ENCODE measurements around the gene MSRB1.

Gene MSRB1

DNA sequence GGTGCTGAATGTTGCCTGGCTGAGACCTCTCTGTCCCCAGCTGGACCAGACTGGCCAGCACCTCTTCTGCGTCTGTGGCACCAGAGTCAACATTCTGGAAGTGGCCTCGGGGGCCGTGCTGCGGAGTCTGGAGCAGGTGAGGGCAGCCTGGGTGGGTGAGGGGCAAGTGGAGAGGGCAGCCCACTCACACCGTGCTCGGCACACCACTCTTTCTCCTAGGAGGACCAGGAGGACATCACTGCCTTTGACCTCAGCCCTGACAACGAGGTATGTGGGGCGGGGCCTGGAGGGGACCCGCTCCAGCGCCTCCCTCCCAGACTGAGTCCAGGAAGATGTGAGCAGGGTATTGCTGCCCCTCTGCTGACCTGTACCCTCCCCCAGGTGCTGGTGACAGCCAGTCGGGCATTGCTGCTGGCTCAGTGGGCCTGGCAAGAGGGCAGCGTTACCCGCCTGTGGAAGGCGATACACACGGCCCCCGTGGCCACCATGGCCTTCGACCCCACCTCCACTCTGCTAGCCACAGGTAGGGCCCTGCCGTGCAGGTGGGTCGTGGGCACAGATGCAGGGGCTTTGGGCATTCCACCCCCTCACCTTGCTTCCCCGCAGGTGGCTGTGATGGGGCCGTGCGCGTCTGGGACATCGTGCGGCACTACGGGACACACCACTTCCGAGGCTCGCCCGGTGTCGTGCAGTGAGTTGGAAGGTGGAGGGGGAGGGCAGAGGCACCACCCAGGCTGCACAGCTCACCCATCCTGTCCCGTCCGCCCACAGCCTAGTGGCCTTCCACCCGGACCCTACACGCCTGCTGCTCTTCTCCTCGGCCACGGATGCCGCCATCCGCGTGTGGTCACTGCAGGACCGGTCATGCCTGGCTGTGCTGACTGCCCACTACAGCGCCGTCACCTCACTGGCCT is 31.4 kb upstream of the MSRB1 start:
- TF ChIP-seq EP300 (IDR thresholded peaks at IDR 0.05; ENCODE audit: borderline replicate concordance) = no peak
- TF ChIP-seq RAD21 (IDR thresholded peaks at IDR 0.05; ENCODE audit: low read depth) = no peak
- TF ChIP-seq NFIC (IDR thresholded peaks at IDR 0.05) = no peak
- TF ChIP-seq, protein P1, sequence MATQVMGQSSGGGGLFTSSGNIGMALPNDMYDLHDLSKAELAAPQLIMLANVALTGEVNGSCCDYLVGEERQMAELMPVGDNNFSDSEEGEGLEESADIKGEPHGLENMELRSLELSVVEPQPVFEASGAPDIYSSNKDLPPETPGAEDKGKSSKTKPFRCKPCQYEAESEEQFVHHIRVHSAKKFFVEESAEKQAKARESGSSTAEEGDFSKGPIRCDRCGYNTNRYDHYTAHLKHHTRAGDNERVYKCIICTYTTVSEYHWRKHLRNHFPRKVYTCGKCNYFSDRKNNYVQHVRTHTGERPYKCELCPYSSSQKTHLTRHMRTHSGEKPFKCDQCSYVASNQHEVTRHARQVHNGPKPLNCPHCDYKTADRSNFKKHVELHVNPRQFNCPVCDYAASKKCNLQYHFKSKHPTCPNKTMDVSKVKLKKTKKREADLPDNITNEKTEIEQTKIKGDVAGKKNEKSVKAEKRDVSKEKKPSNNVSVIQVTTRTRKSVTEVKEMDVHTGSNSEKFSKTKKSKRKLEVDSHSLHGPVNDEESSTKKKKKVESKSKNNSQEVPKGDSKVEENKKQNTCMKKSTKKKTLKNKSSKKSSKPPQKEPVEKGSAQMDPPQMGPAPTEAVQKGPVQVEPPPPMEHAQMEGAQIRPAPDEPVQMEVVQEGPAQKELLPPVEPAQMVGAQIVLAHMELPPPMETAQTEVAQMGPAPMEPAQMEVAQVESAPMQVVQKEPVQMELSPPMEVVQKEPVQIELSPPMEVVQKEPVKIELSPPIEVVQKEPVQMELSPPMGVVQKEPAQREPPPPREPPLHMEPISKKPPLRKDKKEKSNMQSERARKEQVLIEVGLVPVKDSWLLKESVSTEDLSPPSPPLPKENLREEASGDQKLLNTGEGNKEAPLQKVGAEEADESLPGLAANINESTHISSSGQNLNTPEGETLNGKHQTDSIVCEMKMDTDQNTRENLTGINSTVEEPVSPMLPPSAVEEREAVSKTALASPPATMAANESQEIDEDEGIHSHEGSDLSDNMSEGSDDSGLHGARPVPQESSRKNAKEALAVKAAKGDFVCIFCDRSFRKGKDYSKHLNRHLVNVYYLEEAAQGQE (IDR thresholded peaks at IDR 0.05; ENCODE audit: low read depth) = no peak
- no peak for TF ChIP-seq TAF1 (IDR thresholded peaks at IDR 0.05; ENCODE audit: low read depth)
- TF ChIP-seq, protein P2, sequence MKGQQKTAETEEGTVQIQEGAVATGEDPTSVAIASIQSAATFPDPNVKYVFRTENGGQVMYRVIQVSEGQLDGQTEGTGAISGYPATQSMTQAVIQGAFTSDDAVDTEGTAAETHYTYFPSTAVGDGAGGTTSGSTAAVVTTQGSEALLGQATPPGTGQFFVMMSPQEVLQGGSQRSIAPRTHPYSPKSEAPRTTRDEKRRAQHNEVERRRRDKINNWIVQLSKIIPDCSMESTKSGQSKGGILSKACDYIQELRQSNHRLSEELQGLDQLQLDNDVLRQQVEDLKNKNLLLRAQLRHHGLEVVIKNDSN (IDR thresholded peaks at IDR 0.05) = no peak
- TF ChIP-seq EGR1 (IDR thresholded peaks at IDR 0.05) = no peak
- TF ChIP-seq TEAD4 (IDR thresholded peaks at IDR 0.05) = no peak
- TF ChIP-seq FOXM1 (IDR thresholded peaks at IDR 0.05; ENCODE audit: borderline replicate concordance, low read depth) = no peak
- no peak for TF ChIP-seq ZBTB7A (IDR thresholded peaks at IDR 0.05; ENCODE audit: low read depth)
- TF ChIP-seq TCF12 (IDR thresholded peaks at IDR 0.05; ENCODE audit: low read depth) = no peak
- TF ChIP-seq, protein P3, sequence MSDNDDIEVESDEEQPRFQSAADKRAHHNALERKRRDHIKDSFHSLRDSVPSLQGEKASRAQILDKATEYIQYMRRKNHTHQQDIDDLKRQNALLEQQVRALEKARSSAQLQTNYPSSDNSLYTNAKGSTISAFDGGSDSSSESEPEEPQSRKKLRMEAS (IDR thresholded peaks at IDR 0.05) = no peak
- TF ChIP-seq CEBPB (IDR thresholded peaks at IDR 0.05) = no peak
- TF ChIP-seq YY1 (IDR thresholded peaks at IDR 0.05; ENCODE audit: low read depth) = no peak
- no peak for TF ChIP-seq CREB1 (IDR thresholded peaks at IDR 0.05; ENCODE audit: low read depth)

DNA sequence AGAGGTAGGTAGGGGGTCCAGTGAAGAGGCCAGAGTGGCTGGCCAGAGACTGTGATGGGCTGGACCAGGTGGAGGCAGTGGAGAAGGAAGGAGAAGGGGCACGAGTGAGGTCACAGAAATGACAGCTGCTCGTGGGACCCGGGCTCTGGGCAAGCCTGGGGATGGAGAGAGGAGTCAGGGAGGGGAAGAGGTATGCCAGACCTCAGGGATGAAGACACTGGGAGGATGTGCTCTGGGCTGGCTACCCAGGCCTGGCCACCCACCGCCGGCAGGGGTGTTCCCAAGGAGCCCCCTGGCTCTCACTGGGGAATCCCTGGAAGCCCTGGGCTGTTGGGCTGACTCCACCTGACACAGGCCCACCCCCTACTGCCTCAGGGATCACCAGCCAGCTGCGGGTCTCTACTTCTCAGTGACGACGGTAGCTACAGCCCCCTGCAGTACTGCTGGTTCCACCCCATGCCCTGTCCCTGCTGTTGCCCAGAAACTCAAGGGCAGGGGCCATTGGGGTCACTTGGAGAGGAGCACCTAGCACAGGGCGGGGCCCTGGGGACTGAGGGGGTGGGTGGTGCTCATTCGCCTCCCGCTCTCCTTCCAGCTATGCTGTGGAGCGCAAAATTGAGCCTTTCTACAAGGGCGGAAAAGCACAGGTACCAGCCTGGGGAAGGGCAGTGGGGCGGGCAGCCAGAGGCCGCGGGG is 30.6 kb upstream of the MSRB1 start:
- no peak for TF ChIP-seq ZBTB7A (IDR thresholded peaks at IDR 0.05; ENCODE audit: low read depth)
- TF ChIP-seq, protein P2 (IDR thresholded peaks at IDR 0.05) = no peak
- TF ChIP-seq FOXM1 (IDR thresholded peaks at IDR 0.05; ENCODE audit: borderline replicate concordance, low read depth) = no peak
- TF ChIP-seq, protein P1 (IDR thresholded peaks at IDR 0.05; ENCODE audit: low read depth) = no peak
- TF ChIP-seq CEBPB (IDR thresholded peaks at IDR 0.05) = no peak
- TF ChIP-seq CREB1 (IDR thresholded peaks at IDR 0.05; ENCODE audit: low read depth) = no peak
- TF ChIP-seq, protein P3 (IDR thresholded peaks at IDR 0.05) = no peak
- no peak for TF ChIP-seq EP300 (IDR thresholded peaks at IDR 0.05; ENCODE audit: borderline replicate concordance)
- no peak for TF ChIP-seq EGR1 (IDR thresholded peaks at IDR 0.05)
- no peak for TF ChIP-seq YY1 (IDR thresholded peaks at IDR 0.05; ENCODE audit: low read depth)
- no peak for TF ChIP-seq TCF12 (IDR thresholded peaks at IDR 0.05; ENCODE audit: low read depth)
- no peak for TF ChIP-seq TAF1 (IDR thresholded peaks at IDR 0.05; ENCODE audit: low read depth)
- no peak for TF ChIP-seq RAD21 (IDR thresholded peaks at IDR 0.05; ENCODE audit: low read depth)
- no peak for TF ChIP-seq NFIC (IDR thresholded peaks at IDR 0.05)
- no peak for TF ChIP-seq TEAD4 (IDR thresholded peaks at IDR 0.05)

DNA sequence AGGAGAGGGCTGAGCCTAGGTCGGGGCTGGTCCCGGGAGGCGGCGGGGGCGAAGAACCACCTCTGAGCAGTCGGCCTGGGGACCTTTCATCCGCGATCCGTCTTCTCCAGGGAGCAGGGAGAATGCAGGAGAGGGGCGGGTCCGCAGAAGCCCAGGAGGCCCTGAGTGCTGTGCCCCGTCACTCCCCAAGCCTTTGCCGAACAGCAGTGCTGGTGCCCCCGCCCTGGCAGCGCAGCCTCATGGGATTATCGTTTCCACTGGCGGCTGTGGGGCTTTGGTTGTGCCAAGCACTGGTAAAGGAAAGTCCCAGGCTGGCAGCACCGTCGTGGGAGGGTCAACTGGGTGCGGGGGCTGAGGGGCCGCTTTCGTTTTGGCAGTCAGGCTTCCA is 29.5 kb upstream of the MSRB1 start:
- TF ChIP-seq CREB1 (IDR thresholded peaks at IDR 0.05; ENCODE audit: low read depth) (no peak), YY1 (IDR thresholded peaks at IDR 0.05; ENCODE audit: low read depth) (no peak), EGR1 (IDR thresholded peaks at IDR 0.05) (no peak), ZBTB7A (IDR thresholded peaks at IDR 0.05; ENCODE audit: low read depth) (no peak), FOXM1 (IDR thresholded peaks at IDR 0.05; ENCODE audit: borderline replicate concordance, low read depth) (no peak), CEBPB (IDR thresholded peaks at IDR 0.05) (no peak), NFIC (IDR thresholded peaks at IDR 0.05) (no peak), TAF1 (IDR thresholded peaks at IDR 0.05; ENCODE audit: low read depth) (no peak), TEAD4 (IDR thresholded peaks at IDR 0.05) (no peak), EP300 (IDR thresholded peaks at IDR 0.05; ENCODE audit: borderline replicate concordance) (no peak), TCF12 (IDR thresholded peaks at IDR 0.05; ENCODE audit: low read depth) (no peak), RAD21 (IDR thresholded peaks at IDR 0.05; ENCODE audit: low read depth) (no peak)
- TF ChIP-seq, protein P2 (IDR thresholded peaks at IDR 0.05) = no peak
- TF ChIP-seq, protein P3 (IDR thresholded peaks at IDR 0.05) = no peak
- TF ChIP-seq, protein P1 (IDR thresholded peaks at IDR 0.05; ENCODE audit: low read depth) = no peak

Measured in Ishikawa (cell line).